22Rv1 (cell line): ENCODE results near the gene PRRT3.
A peak's percentile ranks its signal among the peaks of the same experiment; 100 is the strongest.

ENCODE experiments used
- H3K27ac ChIP-seq: fragments of 450-650 bp; 2 replicates; pipeline ENCODE4 v1.5.1; 2017
- ZFX ChIP-seq: fragments of 450-650 bp; IDR thresholded peaks from 2 replicates; pipeline ENCODE4 v1.6.1; 2017; ENCODE audit warnings: antibody characterized with exemption, borderline replicate concordance
- TF ChIP-seq, protein P1 (sequence below): fragments of 450-650 bp; IDR thresholded peaks from 2 replicates; pipeline ENCODE4 v1.5.1; 2017; ENCODE audit warnings: mild to moderate bottlenecking

Gene PRRT3

DNA sequence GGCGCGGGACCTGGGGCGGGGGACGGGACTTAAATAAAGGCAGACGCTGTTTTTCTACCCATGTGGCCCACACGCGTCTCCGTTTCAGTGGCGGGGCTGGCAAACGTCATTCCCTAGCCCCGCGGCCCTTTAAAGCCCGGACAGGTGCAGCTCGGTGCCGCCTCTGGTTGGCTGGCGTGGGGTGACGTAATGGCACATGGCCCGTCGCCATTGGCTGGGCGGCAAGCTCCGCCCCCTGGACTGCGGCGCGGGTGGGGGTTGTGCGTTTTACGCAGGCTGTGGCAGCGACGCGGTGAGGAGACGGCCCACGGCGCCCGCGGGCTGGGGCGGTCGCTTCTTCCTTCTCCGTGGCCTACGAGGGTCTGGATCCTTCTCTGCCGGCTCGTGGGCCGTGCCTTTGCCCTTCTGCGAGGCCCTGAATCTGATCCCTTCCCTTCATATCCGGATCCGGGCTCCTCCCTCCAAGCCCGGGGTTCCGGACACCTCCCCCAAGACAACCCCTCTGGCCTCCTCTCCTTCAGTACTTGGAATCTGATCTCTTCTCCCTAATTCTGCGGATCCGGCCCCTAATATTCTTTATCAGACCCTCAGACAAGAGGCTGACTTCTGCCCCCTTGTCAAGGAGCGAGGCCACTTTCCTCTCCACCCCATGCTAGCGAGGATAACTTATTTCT is 18.5 kb downstream of the PRRT3 start, which contains the start of gene CRELD1:
Gene CRELD1 (plus strand): TSS at position 274 of the 674 bp plus-strand sequence. CDS start 605 bp downstream, outside the sequence.
- TF ChIP-seq, protein P1, sequence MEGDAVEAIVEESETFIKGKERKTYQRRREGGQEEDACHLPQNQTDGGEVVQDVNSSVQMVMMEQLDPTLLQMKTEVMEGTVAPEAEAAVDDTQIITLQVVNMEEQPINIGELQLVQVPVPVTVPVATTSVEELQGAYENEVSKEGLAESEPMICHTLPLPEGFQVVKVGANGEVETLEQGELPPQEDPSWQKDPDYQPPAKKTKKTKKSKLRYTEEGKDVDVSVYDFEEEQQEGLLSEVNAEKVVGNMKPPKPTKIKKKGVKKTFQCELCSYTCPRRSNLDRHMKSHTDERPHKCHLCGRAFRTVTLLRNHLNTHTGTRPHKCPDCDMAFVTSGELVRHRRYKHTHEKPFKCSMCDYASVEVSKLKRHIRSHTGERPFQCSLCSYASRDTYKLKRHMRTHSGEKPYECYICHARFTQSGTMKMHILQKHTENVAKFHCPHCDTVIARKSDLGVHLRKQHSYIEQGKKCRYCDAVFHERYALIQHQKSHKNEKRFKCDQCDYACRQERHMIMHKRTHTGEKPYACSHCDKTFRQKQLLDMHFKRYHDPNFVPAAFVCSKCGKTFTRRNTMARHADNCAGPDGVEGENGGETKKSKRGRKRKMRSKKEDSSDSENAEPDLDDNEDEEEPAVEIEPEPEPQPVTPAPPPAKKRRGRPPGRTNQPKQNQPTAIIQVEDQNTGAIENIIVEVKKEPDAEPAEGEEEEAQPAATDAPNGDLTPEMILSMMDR: no peak
- TF ChIP-seq ZFX: no peak
- peak within 1 kb of the TSS; percentile 95 for H3K27ac ChIP-seq

DNA sequence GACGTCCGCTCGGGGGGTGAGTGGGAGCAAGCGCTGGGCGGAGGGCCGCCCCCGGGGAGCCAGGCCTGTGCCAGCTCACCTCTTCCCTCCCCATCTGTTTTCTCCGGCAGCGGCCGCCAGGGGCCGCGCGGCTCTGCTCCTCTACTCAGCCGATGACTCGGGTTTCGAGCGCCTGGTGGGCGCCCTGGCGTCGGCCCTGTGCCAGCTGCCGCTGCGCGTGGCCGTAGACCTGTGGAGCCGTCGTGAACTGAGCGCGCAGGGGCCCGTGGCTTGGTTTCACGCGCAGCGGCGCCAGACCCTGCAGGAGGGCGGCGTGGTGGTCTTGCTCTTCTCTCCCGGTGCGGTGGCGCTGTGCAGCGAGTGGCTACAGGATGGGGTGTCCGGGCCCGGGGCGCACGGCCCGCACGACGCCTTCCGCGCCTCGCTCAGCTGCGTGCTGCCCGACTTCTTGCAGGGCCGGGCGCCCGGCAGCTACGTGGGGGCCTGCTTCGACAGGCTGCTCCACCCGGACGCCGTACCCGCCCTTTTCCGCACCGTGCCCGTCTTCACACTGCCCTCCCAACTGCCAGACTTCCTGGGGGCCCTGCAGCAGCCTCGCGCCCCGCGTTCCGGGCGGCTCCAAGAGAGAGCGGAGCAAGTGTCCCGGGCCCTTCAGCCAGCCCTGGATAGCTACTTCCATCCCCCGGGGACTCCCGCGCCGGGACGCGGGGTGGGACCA is 19.2 kb downstream of the PRRT3 start:
- peak overlapping the region; percentile 95 for H3K27ac ChIP-seq
- TF ChIP-seq ZFX: no peak
- TF ChIP-seq, protein P1: peak; percentile 89

DNA sequence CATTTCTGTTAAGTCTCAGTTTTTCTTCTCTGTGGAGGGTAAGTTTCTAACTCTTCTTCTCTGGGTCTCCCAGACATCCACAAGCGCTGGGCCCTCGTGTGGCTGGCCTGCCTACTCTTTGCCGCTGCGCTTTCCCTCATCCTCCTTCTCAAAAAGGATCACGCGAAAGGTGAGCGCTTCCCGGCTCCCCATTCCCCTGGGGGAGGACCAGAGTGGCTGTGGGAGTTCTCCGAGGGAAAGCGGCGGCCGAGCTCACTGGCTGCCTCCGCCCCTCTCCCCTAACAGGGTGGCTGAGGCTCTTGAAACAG is 19.7 kb downstream of the PRRT3 start:
- TF ChIP-seq ZFX: no peak
- TF ChIP-seq, protein P1: no peak
- H3K27ac ChIP-seq: peak overlapping the region; percentile 95

DNA sequence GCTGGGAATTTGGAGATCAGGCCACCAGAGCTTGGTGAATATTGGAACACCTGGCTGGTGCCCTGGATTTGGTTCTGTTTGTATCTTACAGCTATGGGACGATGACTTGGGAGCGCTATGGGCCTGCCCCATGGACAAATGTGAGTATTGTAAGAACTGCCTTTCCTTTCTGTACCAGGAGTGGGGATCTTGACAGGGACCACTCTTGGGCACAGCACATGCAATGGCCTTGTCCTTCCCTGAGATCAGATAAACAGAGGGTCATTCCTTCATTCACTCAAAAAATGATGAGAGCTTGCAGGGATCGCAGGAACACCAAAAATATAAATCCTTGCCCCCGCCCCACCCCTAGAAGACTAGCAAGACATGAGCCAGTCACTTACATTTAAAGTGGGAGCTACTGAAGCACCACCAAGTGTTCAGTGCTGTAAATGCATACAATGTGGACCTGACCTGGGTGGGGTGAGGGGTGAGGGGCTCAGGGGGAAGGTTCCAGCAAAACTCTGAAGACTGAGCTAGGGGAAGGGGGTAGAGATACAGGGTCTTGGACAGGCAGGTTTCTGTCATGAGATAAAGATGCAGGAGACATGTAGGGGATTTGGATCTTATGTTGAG is 21.3 kb downstream of the PRRT3 start:
- no peak overlapping the region for H3K27ac ChIP-seq
- TF ChIP-seq, protein P1: 0 out of 2 replicates have a peak, but pooled peaks have one; percentile 10
- no peak for TF ChIP-seq ZFX

DNA sequence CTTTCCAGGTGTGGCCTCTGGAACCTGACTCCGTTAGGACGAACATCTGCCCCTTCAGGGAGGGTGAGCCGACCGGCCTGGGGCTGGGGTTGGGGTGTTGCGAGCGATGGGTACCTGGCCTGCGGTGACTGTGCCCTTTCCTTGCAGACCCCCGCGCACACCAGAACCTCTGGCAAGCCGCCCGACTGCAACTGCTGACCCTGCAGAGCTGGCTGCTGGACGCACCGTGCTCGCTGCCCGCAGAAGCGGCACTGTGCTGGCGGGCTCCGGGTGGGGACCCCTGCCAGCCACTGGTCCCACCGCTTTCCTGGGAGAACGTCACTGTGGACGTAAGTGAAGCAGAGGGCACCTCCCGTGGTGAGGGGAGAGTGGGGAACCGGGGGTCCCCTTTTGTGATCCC is 24.1 kb downstream of the PRRT3 start:
- no peak for TF ChIP-seq ZFX
- TF ChIP-seq, protein P1: no peak
- H3K27ac ChIP-seq: no peak overlapping the region

DNA sequence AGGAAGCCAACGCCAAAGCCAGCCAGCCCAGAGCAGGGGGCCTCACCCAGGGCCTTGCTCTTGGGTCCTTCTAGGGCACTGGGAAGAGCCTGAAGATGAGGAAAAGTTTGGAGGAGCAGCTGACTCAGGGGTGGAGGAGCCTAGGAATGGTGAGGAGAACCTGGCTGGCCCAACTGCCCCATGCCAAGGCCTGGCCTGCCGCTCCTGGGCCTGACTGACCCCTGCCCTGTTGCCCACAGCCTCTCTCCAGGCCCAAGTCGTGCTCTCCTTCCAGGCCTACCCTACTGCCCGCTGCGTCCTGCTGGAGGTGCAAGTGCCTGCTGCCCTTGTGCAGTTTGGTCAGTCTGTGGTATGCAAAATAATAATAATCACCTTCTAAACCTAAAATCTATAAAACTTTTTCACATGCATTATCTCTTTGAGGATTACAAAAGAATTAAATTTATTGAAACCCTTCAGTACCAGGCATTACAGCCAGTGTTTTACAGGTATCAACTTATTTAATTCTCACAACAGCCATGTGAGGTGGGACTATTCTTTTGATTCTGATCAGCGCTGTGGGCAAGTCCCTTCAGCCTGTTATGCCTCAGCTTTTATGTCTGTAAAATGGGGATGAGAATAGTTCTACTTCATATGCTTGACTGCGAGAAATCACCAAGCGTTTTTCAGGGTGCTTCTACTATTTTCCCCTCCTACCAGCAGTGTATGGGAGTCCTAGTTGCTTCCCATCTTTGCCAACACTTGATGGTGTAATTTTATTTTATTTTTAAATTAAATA is 33.8 kb downstream of the PRRT3 start:
- H3K27ac ChIP-seq: peak overlapping the region; percentile 89; the same call in 1 of the 2 replicates

More for the DNA sequence above, 33.8 kb downstream of the PRRT3 start:
- TF ChIP-seq ZFX: no peak
- TF ChIP-seq, protein P1: no peak
